Suprapubic skin (tissue), 4 donors: ENCODE measurements around the gene HAL. TPM values are rescaled to one million over a fixed set of nuclear protein-coding genes. Genes with fewer than 3 reads are reported as not detected.

ENCODE experiments used
- DNase-seq, 2 donors: peaks; one replicate each; pipeline ENCODE4 v3.0.0-alpha.2; 2019; ENCODE audit warnings: low spot score in 2 of 2
- H3K27ac ChIP-seq: fragments of 200-600 bp; sonication (generic); one replicate; pipeline ENCODE4 v1.5.1; 2019
- H3K27me3 ChIP-seq: fragments of 200-600 bp; sonication (generic); one replicate; pipeline ENCODE4 v1.5.1; 2019
- H3K36me3 ChIP-seq: fragments of 200-600 bp; sonication (generic); one replicate; pipeline ENCODE4 v1.5.1; 2019
- H3K4me1 ChIP-seq: fragments of 200-600 bp; sonication (generic); one replicate; pipeline ENCODE4 v1.5.1; 2019
- H3K4me3 ChIP-seq: fragments of 200-600 bp; sonication (generic); one replicate; pipeline ENCODE4 v1.5.1; 2019; ENCODE audit warnings: mild to moderate bottlenecking
- H3K9me3 ChIP-seq: fragments of 200-600 bp; sonication (generic); one replicate; pipeline ENCODE4 v1.5.1; 2019
- CTCF ChIP-seq, 2 donors: fragments of 200-600 bp in 1 of 2; fragments of 450-650 bp in 1 of 2; sonication (generic) in 1 of 2; IDR thresholded peaks; one replicate each; pipeline ENCODE4 v1.5.1; 2016 to 2019; ENCODE audit warnings: antibody characterized with exemption in 2 of 2, mild to moderate bottlenecking in 1 of 2, moderate library complexity in 1 of 2
- EP300 ChIP-seq: sonication (generic); formaldehyde crosslinking; IDR thresholded peaks from one replicate; pipeline ENCODE4 v1.6.1; 2017; ENCODE audit warnings: antibody characterized with exemption
- POLR2A ChIP-seq, 2 donors: fragments of 450-650 bp; IDR thresholded peaks; one replicate each; pipeline ENCODE4 v1.6.1; 2017; ENCODE audit warnings: antibody characterized with exemption in 2 of 2, mild to moderate bottlenecking in 2 of 2, moderate library complexity in 2 of 2
- POLR2AphosphoS5 ChIP-seq, 3 donors: sonication (generic); formaldehyde crosslinking; IDR thresholded peaks; one replicate each; pipeline ENCODE4 v1.6.1; 2017; ENCODE audit warnings: antibody characterized with exemption in 3 of 3
- WGBS: methylation state at CpG from one replicate; pipeline ENCODE4 v1.1.5; 2018; 5-methylcytosine and 5-hydroxymethylcytosine counted together
- total RNA-seq, 4 donors: library from RNA; depleted of rRNA; stranded (reverse); fragments of >200 nt; gene quantifications; one replicate each; pipeline ENCODE4 v1.1.0, GENCODE V29; 2016

Gene HAL
- total RNA-seq, result 100 to 1,000 TPM in 3 of 4 donors, 10 to 100 TPM in 1; 52.1 to 216 (median 133) TPM

GRCh38 chr12:95996034-95996658 is at the start of gene HAL:
HAL (minus strand) TSS chr12:95996344; CDS start chr12:95995910, 434 bp downstream.
- peak within 1 kb of the TSS; percentile 78 for H3K27ac ChIP-seq
- H3K9me3 ChIP-seq, result no peaks in the 10 kb centered on the region
- TF ChIP-seq POLR2A (IDR thresholded peaks at IDR 0.05) (no peak), POLR2AphosphoS5 (IDR thresholded peaks at IDR 0.05) (peak in 2 of 3 donors; percentile 62 to 63)
- no peaks in the 10 kb centered on the region for H3K27me3 ChIP-seq
- no peak for DNase-seq
- H3K4me3 ChIP-seq, result no peak within 1 kb of the TSS
- H3K36me3 ChIP-seq, result peaks cover 6% of the 10 kb centered on the region
- H3K4me1 ChIP-seq, result peaks cover 7% of the 10 kb centered on the region
- 51% methylated on average over 7 of the region's 7 CpGs for WGBS

- no peak for TF ChIP-seq POLR2AphosphoS5 (IDR thresholded peaks at IDR 0.05)
- no peak for TF ChIP-seq CTCF (IDR thresholded peaks at IDR 0.05)
- no peak for TF ChIP-seq POLR2A (IDR thresholded peaks at IDR 0.05)
- no peak for TF ChIP-seq EP300
- H3K4me3 ChIP-seq, result no peak overlapping the region
- H3K27ac ChIP-seq, result no peak overlapping the region
- H3K36me3 ChIP-seq, result no peaks in the 10 kb centered on the region
- H3K9me3 ChIP-seq, result no peaks in the 10 kb centered on the region
- WGBS, result 81% methylated on average over 7 of the region's 7 CpGs
- H3K4me1 ChIP-seq, result peaks cover 11% of the 10 kb centered on the region
- H3K27me3 ChIP-seq, result no peaks in the 10 kb centered on the region
- no peak for DNase-seq
Measured at GRCh38 chr12:96045566-96045965, 49.4 kb upstream of the HAL start.

GRCh38 chr12:96044943-96045290 is 48.8 kb upstream of the HAL start:
- H3K9me3 ChIP-seq, result no peaks in the 10 kb centered on the region
- WGBS, result 98% methylated on average over 2 of the region's 2 CpGs
- no peaks in the 10 kb centered on the region for H3K36me3 ChIP-seq
- TF ChIP-seq POLR2A (IDR thresholded peaks at IDR 0.05) (no peak), EP300 (no peak), POLR2AphosphoS5 (IDR thresholded peaks at IDR 0.05) (no peak), CTCF (IDR thresholded peaks at IDR 0.05) (no peak)
- no peak overlapping the region for H3K4me3 ChIP-seq
- no peak overlapping the region for H3K27ac ChIP-seq
- H3K27me3 ChIP-seq, result no peaks in the 10 kb centered on the region
- peaks cover 11% of the 10 kb centered on the region for H3K4me1 ChIP-seq
- DNase-seq, result no peak

- Histone ChIP-seq H3K4me1 (peaks cover 11% of the 10 kb centered on the region), H3K4me3 (no peak overlapping the region), H3K27ac (no peak overlapping the region), H3K9me3 (no peaks in the 10 kb centered on the region), H3K36me3 (no peaks in the 10 kb centered on the region), H3K27me3 (no peaks in the 10 kb centered on the region)
- TF ChIP-seq POLR2A (IDR thresholded peaks at IDR 0.05) (no peak), CTCF (IDR thresholded peaks at IDR 0.05) (no peak), POLR2AphosphoS5 (IDR thresholded peaks at IDR 0.05) (no peak), EP300 (no peak)
- DNase-seq, result no peak
- 77% methylated on average over 10 of the region's 10 CpGs for WGBS
Measured at GRCh38 chr12:96044017-96044942, 48.1 kb upstream of the HAL start.

- WGBS, result 60% methylated on average over 1 of the region's 1 CpG
- no peak overlapping the region for H3K27ac ChIP-seq
- no peak for DNase-seq
Measured at GRCh38 chr12:96041181-96041580, 45.0 kb upstream of the HAL start.

More at GRCh38 chr12:96041181-96041580, 45.0 kb upstream of the HAL start:
- TF ChIP-seq POLR2AphosphoS5 (IDR thresholded peaks at IDR 0.05) (no peak), EP300 (no peak), CTCF (IDR thresholded peaks at IDR 0.05) (no peak), POLR2A (IDR thresholded peaks at IDR 0.05) (no peak)
- Histone ChIP-seq H3K4me3 (no peak overlapping the region), H3K9me3 (no peaks in the 10 kb centered on the region), H3K36me3 (no peaks in the 10 kb centered on the region), H3K27me3 (no peaks in the 10 kb centered on the region), H3K4me1 (no peaks in the 10 kb centered on the region)
